Breast epithelium (tissue), 4 donors: ENCODE results near the gene PASD1. TPM values are rescaled to one million over a fixed set of nuclear protein-coding genes. Genes with fewer than 3 reads are reported as not detected.

Experiments used
- DNase-seq, 2 donors: peaks; one replicate each; pipeline ENCODE4 v3.0.0-alpha.2; 2019; ENCODE audit warnings: low spot score in 2 of 2
- H3K27ac ChIP-seq, 2 donors: fragments of 200-600 bp; sonication (generic) in 1 of 2; one replicate each; pipeline ENCODE4 v1.5.1; 2016 to 2019; ENCODE audit warnings: mild to moderate bottlenecking in 1 of 2
- H3K27me3 ChIP-seq, 2 donors: fragments of 200-600 bp; sonication (generic) in 1 of 2; one replicate each; pipeline versions ENCODE4 v1.5.1 to v1.6.0; 2017 to 2019; ENCODE audit warnings: control low read depth in 1 of 2, mild to moderate bottlenecking in 1 of 2
- H3K36me3 ChIP-seq: fragments of 200-600 bp; one replicate; pipeline ENCODE4 v1.5.1; 2019
- H3K4me1 ChIP-seq, 2 donors: fragments of 200-600 bp; sonication (generic); one replicate each; pipeline ENCODE4 v1.5.1; 2016 to 2019; ENCODE audit warnings: control low read depth in 1 of 2
- H3K4me3 ChIP-seq, 3 donors: fragments of 200-600 bp; sonication (generic); 1 replicate in 2 of 3; 2 replicates in 1 of 3; pipeline ENCODE4 v1.5.1; 2016 to 2019; ENCODE audit warnings: mild to moderate bottlenecking in 3 of 3, moderate library complexity in 2 of 3
- H3K9me3 ChIP-seq, 2 donors: fragments of 200-600 bp; sonication (generic) in 1 of 2; one replicate each; pipeline ENCODE4 v1.5.1; 2016 to 2019; ENCODE audit warnings: control low read depth in 1 of 2
- POLR2A ChIP-seq: fragments of 450-650 bp; IDR thresholded peaks from one replicate; pipeline ENCODE4 v1.6.1; 2016; ENCODE audit warnings: antibody characterized with exemption, mild to moderate bottlenecking, moderate library complexity
- POLR2AphosphoS5 ChIP-seq, 3 donors: sonication (generic); formaldehyde crosslinking; IDR thresholded peaks; one replicate each; pipeline ENCODE4 v1.6.1; 2017; ENCODE audit warnings: antibody characterized with exemption in 3 of 3
- intact Hi-C: fragments of 100-400 bp; cut with DNase I; formaldehyde crosslinking; loops from one replicate; pipeline ENCODE4 v1.15.1; 2023; ENCODE audit warnings: low total_unique reads
- total RNA-seq, 3 donors: library from RNA; depleted of rRNA; stranded (reverse); fragments of >200 nt; gene quantifications; one replicate each; pipeline ENCODE4 v1.1.0, GENCODE V29; 2016
- TF ChIP-seq, protein P1 (sequence below), 3 donors: fragments of 450-650 bp; IDR thresholded peaks; one replicate each; pipeline ENCODE4 v1.5.1; 2016 to 2017; ENCODE audit warnings: antibody characterized with exemption in 3 of 3, mild to moderate bottlenecking in 3 of 3, moderate library complexity in 3 of 3

PASD1 gene
- total RNA-seq, 3 donors from 2014 or later: not detected

- intact Hi-C loops: no loop called here
- H3K27me3 ChIP-seq: peaks cover 0 to 39% of the 10 kb centered on the region in 2 donors
- H3K4me3 ChIP-seq: no peak overlapping the region
- no peaks in the 10 kb centered on the region for H3K4me1 ChIP-seq
- TF ChIP-seq POLR2A (no peak), POLR2AphosphoS5 (IDR thresholded peaks at IDR 0.05) (no peak)
- TF ChIP-seq, protein P1, sequence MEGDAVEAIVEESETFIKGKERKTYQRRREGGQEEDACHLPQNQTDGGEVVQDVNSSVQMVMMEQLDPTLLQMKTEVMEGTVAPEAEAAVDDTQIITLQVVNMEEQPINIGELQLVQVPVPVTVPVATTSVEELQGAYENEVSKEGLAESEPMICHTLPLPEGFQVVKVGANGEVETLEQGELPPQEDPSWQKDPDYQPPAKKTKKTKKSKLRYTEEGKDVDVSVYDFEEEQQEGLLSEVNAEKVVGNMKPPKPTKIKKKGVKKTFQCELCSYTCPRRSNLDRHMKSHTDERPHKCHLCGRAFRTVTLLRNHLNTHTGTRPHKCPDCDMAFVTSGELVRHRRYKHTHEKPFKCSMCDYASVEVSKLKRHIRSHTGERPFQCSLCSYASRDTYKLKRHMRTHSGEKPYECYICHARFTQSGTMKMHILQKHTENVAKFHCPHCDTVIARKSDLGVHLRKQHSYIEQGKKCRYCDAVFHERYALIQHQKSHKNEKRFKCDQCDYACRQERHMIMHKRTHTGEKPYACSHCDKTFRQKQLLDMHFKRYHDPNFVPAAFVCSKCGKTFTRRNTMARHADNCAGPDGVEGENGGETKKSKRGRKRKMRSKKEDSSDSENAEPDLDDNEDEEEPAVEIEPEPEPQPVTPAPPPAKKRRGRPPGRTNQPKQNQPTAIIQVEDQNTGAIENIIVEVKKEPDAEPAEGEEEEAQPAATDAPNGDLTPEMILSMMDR (IDR thresholded peaks at IDR 0.05): no peak
- no peak for DNase-seq
- H3K9me3 ChIP-seq: no peaks in the 10 kb centered on the region
- H3K27ac ChIP-seq: no peak overlapping the region
- H3K36me3 ChIP-seq: no peaks in the 10 kb centered on the region
Measured at GRCh38 chrX:151708821-151709220, 145.3 kb downstream of the PASD1 start.

DNA sequence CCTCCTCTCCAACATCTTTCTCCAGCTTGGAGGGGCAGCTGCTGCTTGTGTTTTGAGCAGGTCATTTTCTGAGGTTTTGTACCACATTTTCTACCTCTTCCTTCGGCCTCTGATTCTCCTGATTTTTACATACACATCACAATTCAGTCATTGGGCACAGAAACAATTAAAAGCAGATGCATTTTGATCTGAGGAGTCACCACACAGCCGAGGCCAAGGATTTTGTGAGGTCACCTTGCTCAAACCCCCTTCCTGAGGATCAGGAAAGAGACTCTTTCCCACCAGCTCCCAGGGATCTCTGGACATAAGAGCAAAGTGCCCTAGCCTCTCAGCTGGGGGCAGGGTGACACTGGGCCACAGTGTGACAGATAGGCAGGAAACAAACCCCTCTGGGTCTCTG is 147.0 kb downstream of the PASD1 start:
- H3K9me3 ChIP-seq: no peaks in the 10 kb centered on the region
- H3K4me1 ChIP-seq: no peaks in the 10 kb centered on the region
- no peak for TF ChIP-seq POLR2AphosphoS5 (IDR thresholded peaks at IDR 0.05)
- TF ChIP-seq, protein P1 (IDR thresholded peaks at IDR 0.05): no peak
- no peak for TF ChIP-seq POLR2A
- no peak overlapping the region for H3K27ac ChIP-seq
- no peak for DNase-seq
- no peak overlapping the region for H3K4me3 ChIP-seq
- no peaks in the 10 kb centered on the region for H3K36me3 ChIP-seq
- intact Hi-C loops: no loop called here
- peaks cover 0 to 38% of the 10 kb centered on the region in 2 donors for H3K27me3 ChIP-seq

DNA sequence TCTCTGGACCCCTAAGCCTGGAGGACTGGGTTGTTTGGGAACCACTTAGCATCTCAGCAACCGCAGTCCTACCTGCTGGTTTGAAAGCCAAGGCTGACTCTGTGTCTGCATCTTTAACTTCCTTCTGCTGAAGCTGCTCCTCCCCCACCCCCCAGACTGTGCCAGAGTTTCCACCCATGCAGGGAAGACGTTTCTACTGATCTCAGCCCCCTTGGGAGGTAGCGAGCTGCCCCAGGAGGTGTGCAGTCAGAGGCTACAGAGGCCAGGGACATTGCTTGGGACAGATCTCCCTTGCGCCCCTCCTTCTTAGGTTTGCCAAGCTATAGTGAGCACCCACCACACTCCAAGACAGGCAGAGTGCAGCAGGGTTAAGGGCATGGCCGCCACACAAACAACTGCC is 147.7 kb downstream of the PASD1 start:
- H3K4me1 ChIP-seq: no peaks in the 10 kb centered on the region
- H3K27me3 ChIP-seq: peaks cover 0 to 42% of the 10 kb centered on the region in 2 donors
- DNase-seq: no peak
- TF ChIP-seq POLR2AphosphoS5 (IDR thresholded peaks at IDR 0.05) (no peak), POLR2A (no peak)
- TF ChIP-seq, protein P1 (IDR thresholded peaks at IDR 0.05): no peak
- no peaks in the 10 kb centered on the region for H3K36me3 ChIP-seq
- no peaks in the 10 kb centered on the region for H3K9me3 ChIP-seq
- peak overlapping the region in 1 of 2 donors; percentile 31 for H3K27ac ChIP-seq
- no peak overlapping the region for H3K4me3 ChIP-seq
- intact Hi-C loops: no loop called here

DNA sequence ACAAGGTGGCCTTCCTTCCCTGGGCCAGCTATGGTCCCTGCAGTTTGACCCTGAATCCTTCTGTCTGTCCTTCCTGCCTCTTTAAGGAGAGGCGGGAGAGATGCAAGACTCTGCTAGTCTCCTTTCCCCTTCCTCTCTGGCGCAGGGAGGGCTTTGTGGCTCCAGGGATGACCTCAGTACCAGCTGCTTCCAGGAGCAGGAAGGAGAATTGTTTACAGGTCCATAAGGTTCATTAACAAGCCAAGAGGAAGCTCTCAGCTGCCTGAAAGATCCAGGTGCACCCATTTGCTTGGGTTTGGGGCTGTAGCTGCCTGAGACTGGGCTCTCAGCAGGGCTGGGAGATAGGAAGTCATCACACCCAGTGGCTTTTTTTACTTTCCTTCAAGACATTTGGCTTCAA is 148.3 kb downstream of the PASD1 start:
- peak in 1 of 2 donors; percentile 19 for DNase-seq
- Histone ChIP-seq H3K9me3 (no peaks in the 10 kb centered on the region), H3K36me3 (no peaks in the 10 kb centered on the region), H3K27me3 (peaks cover 0 to 39% of the 10 kb centered on the region in 2 donors), H3K4me3 (no peak overlapping the region), H3K27ac (peak overlapping the region in 1 of 2 donors; percentile 31), H3K4me1 (no peaks in the 10 kb centered on the region)
- intact Hi-C loops: no loop called here
- TF ChIP-seq, protein P1 (IDR thresholded peaks at IDR 0.05): no peak
- no peak for TF ChIP-seq POLR2A
- no peak for TF ChIP-seq POLR2AphosphoS5 (IDR thresholded peaks at IDR 0.05)

- TF ChIP-seq POLR2A: no peak
- no peak for TF ChIP-seq POLR2AphosphoS5 (IDR thresholded peaks at IDR 0.05)
- TF ChIP-seq, protein P1 (IDR thresholded peaks at IDR 0.05): no peak
- intact Hi-C loops: no loop called here
- H3K36me3 ChIP-seq: no peaks in the 10 kb centered on the region
- peaks cover 0 to 36% of the 10 kb centered on the region in 2 donors for H3K27me3 ChIP-seq
- H3K4me3 ChIP-seq: no peak overlapping the region
- H3K9me3 ChIP-seq: no peaks in the 10 kb centered on the region
- no peak for DNase-seq
- peak overlapping the region in 1 of 2 donors; percentile 31 for H3K27ac ChIP-seq
- H3K4me1 ChIP-seq: no peaks in the 10 kb centered on the region
Measured at GRCh38 chrX:151712253-151712652, 148.8 kb downstream of the PASD1 start.
